OCI-M2 (cell line): ENCODE data around the gene KRT8.
"Not testable (repeated sequence)": the region's sequence is repeated elsewhere in the genome, so short reads cannot be mapped to it uniquely, and the experiment has no call there.

Experiments
- DNase-seq: peaks from one replicate; lab custom pipeline; 2025; ENCODE audit not compliant: unreplicated experiment; lab: John Stamatoyannopoulos, UW

The KRT8 gene

GRCh38 chr12:52904509-52905300 is at the start of gene KRT8:
TSS of gene KRT8 (minus strand) at chr12:52905076. CDS start at chr12:52904981, 95 bp downstream.
- not testable (repeated sequence) for DNase-seq

GRCh38 chr12:52953181-52953841 is 48.4 kb upstream of the KRT8 start:
- no peak for DNase-seq

GRCh38 chr12:52952076-52952801 is 47.4 kb upstream of the KRT8 start:
- DNase-seq, result no peak

GRCh38 chr12:52951640-52952039 is 46.8 kb upstream of the KRT8 start:
- DNase-seq, result no peak

- no peak for DNase-seq
Observed at GRCh38 chr12:52951126-52951525, 46.2 kb upstream of the KRT8 start.

- no peak for DNase-seq
Observed at GRCh38 chr12:52950553-52950952, 45.7 kb upstream of the KRT8 start.

GRCh38 chr12:52949413-52950331 is 44.8 kb upstream of the KRT8 start:
- no peak for DNase-seq

- no peak for DNase-seq
Observed at GRCh38 chr12:52947738-52948423, 43.0 kb upstream of the KRT8 start.

GRCh38 chr12:52946797-52947547 is 42.1 kb upstream of the KRT8 start:
- no peak for DNase-seq

GRCh38 chr12:52946334-52946733 is 41.5 kb upstream of the KRT8 start:
- DNase-seq, result no peak

- no peak for DNase-seq
Observed at GRCh38 chr12:52945389-52946232, 40.7 kb upstream of the KRT8 start.

GRCh38 chr12:52944683-52945388 is 40.0 kb upstream of the KRT8 start:
- DNase-seq, result no peak

- no peak for DNase-seq
Observed at GRCh38 chr12:52942901-52943181, 38.0 kb upstream of the KRT8 start.

GRCh38 chr12:52942066-52942900 is 37.4 kb upstream of the KRT8 start:
- DNase-seq, result no peak

GRCh38 chr12:52929538-52929937 is 24.7 kb upstream of the KRT8 start:
- DNase-seq, result no peak

- DNase-seq, result no peak
Observed at GRCh38 chr12:52927964-52928363, 23.1 kb upstream of the KRT8 start.

GRCh38 chr12:52926596-52927234 is 21.8 kb upstream of the KRT8 start:
- no peak for DNase-seq
